Fibroblast of lung (primary cell): Measurements from ENCODE around the gene BIN1. TPM values are rescaled to one million over a fixed set of nuclear protein-coding genes. Genes with fewer than 3 reads are reported as not detected.

Source experiments
- DNase-seq, 2 donors: peaks; one replicate each; pipeline versions ENCODE4 v3.0.0 to v3.0.0-alpha.2; 2010; ENCODE audit warnings: low read depth in 2 of 2
- H2AFZ ChIP-seq: 2 replicates; pipeline ENCODE4 v1.5.1; 2012; ENCODE audit warnings: low read length, control low read depth, inconsistent platforms
- H3K27ac ChIP-seq: 2 replicates; pipeline ENCODE4 v1.5.1; 2011; ENCODE audit warnings: low read length, control low read depth; ENCODE audit not compliant: insufficient read depth
- H3K27me3 ChIP-seq: 2 replicates; pipeline ENCODE4 v1.5.1; 2011; ENCODE audit warnings: mild to moderate bottlenecking, low read length; ENCODE audit not compliant: control insufficient read depth, insufficient read depth
- H3K36me3 ChIP-seq: 2 replicates; pipeline ENCODE4 v1.5.1; 2011; ENCODE audit warnings: low read length; ENCODE audit not compliant: control insufficient read depth, insufficient read depth
- H3K4me1 ChIP-seq: 2 replicates; pipeline ENCODE4 v1.5.1; 2011; ENCODE audit warnings: low read length; ENCODE audit not compliant: control insufficient read depth, insufficient read depth; ENCODE audit errors: extremely low read depth
- H3K4me2 ChIP-seq: 2 replicates; pipeline ENCODE4 v1.5.1; 2011; ENCODE audit warnings: low read length, control low read depth; ENCODE audit not compliant: insufficient read depth; ENCODE audit errors: extremely low read depth
- H3K4me3 ChIP-seq, 4 experiments: fragments of 200-600 bp in 1 of 4; sonication (generic) in 1 of 4; replicated peaks in 1 of 4; 2 replicates each; pipeline ENCODE4 v1.5.1; 2011 to 2016; ENCODE audit warnings: low read length in 4 of 4, low read depth in 3 of 4, mild to moderate bottlenecking in 3 of 4, control low read depth in 2 of 4, inconsistent platforms in 1 of 4, mixed read lengths in 1 of 4; ENCODE audit not compliant: insufficient read depth in 1 of 4; ENCODE audit errors: control extremely low read depth in 1 of 4
- H3K79me2 ChIP-seq: 2 replicates; pipeline ENCODE4 v1.5.1; 2012; ENCODE audit warnings: mild to moderate bottlenecking, low read length, inconsistent platforms; ENCODE audit not compliant: control insufficient read depth, insufficient read depth
- H3K9ac ChIP-seq: 2 replicates; pipeline ENCODE4 v1.5.1; 2011; ENCODE audit warnings: mild to moderate bottlenecking, low read length, control low read depth; ENCODE audit not compliant: insufficient read depth
- H3K9me3 ChIP-seq: 2 replicates; pipeline ENCODE4 v1.5.1; 2012; ENCODE audit warnings: low read depth, low read length; ENCODE audit not compliant: control insufficient read depth, insufficient read depth
- H4K20me1 ChIP-seq: 2 replicates; pipeline ENCODE4 v1.5.1; 2011; ENCODE audit warnings: low read length; ENCODE audit not compliant: control insufficient read depth, insufficient read depth; ENCODE audit errors: extremely low read depth
- CTCF ChIP-seq, 2 donors: IDR thresholded peaks in 1 of 2; conservative IDR thresholded peaks in 1 of 2; 1 replicate in 1 of 2; 2 replicates in 1 of 2; pipeline ENCODE4 v1.5.1; 2011 to 2012; ENCODE audit warnings: low read length in 2 of 2, control low read depth in 1 of 2, inconsistent platforms in 1 of 2, low read depth in 1 of 2, mild to moderate bottlenecking in 1 of 2
- EZH2 ChIP-seq: IDR thresholded peaks from 2 replicates; pipeline ENCODE4 v1.5.1; 2012; ENCODE audit warnings: low read length, control low read depth, mild to moderate bottlenecking; ENCODE audit errors: missing control alignments
- polyA plus RNA-seq, 2 donors: library from polyadenylated mRNA; depleted of rRNA in 1 of 2; stranded (reverse) in 1 of 2; unstranded in 1 of 2; fragments of >200 nt; gene quantifications; 2 replicates each; pipeline ENCODE4 v1.2.1, GENCODE V29; 2011 to 2012; ENCODE audit warnings: missing spikeins in 1 of 2
- total RNA-seq: library from RNA; depleted of rRNA; stranded (reverse); fragments of >200 nt; gene quantifications from 2 replicates; pipeline ENCODE4 v1.2.1, GENCODE V29; 2014

The BIN1 gene
- total and polyA plus RNA-seq, 2 donors (not counting 1 experiment from before 2014, with no cell fraction given) = 17.3 to 68.7 TPM

- Histone ChIP-seq H3K27me3 (no peaks in the 10 kb centered on the region), H3K4me3 (no peak overlapping the region), H2AFZ (no peak overlapping the region), H3K36me3 (no peaks in the 10 kb centered on the region), H3K4me1 (peaks cover 16% of the 10 kb centered on the region), H3K4me2 (no peak overlapping the region), H3K27ac (peak overlapping the region; percentile 7), H3K9me3 (no peaks in the 10 kb centered on the region), H3K9ac (no peak overlapping the region), H3K79me2 (no peaks in the 10 kb centered on the region), H4K20me1 (no peaks in the 10 kb centered on the region)
- DNase-seq = no peak
- TF ChIP-seq CTCF (conservative IDR thresholded peaks at IDR 0.05 in 1 of 2, IDR thresholded peaks at IDR 0.05 in 1 of 2; ENCODE audit: low read depth in 1 of 2, low read length in 2 of 2) (no peak), EZH2 (no peak)
Measured at GRCh38 chr2:127154396-127154795, 47.4 kb upstream of the BIN1 start.

GRCh38 chr2:127153691-127154158, 46.8 kb upstream of the BIN1 start:
- no peak overlapping the region for H3K9ac ChIP-seq
- H3K79me2 ChIP-seq = no peaks in the 10 kb centered on the region
- peak; percentile 88 to 96 for DNase-seq
- TF ChIP-seq CTCF (conservative IDR thresholded peaks at IDR 0.05 in 1 of 2, IDR thresholded peaks at IDR 0.05 in 1 of 2; ENCODE audit: low read depth in 1 of 2, low read length in 2 of 2) (peak in 1 of 2 donors; percentile 3), EZH2 (no peak)
- H4K20me1 ChIP-seq = no peaks in the 10 kb centered on the region
- peak overlapping the region; percentile 17 for H3K4me2 ChIP-seq
- H3K36me3 ChIP-seq = no peaks in the 10 kb centered on the region
- peaks cover 16% of the 10 kb centered on the region for H3K4me1 ChIP-seq
- no peaks in the 10 kb centered on the region for H3K9me3 ChIP-seq
- no peak overlapping the region for H3K27ac ChIP-seq
- no peaks in the 10 kb centered on the region for H3K27me3 ChIP-seq
- H2AFZ ChIP-seq = no peak overlapping the region
- H3K4me3 ChIP-seq = no peak overlapping the region

GRCh38 chr2:127150996-127151395, 44.0 kb upstream of the BIN1 start:
- no peak overlapping the region for H3K9ac ChIP-seq
- H3K4me1 ChIP-seq = peaks cover 13% of the 10 kb centered on the region
- DNase-seq = no peak
- H2AFZ ChIP-seq = no peak overlapping the region
- no peak overlapping the region for H3K27ac ChIP-seq
- no peaks in the 10 kb centered on the region for H3K36me3 ChIP-seq
- no peaks in the 10 kb centered on the region for H3K9me3 ChIP-seq
- H3K4me3 ChIP-seq = no peak overlapping the region
- H4K20me1 ChIP-seq = no peaks in the 10 kb centered on the region
- H3K4me2 ChIP-seq = no peak overlapping the region
- no peaks in the 10 kb centered on the region for H3K79me2 ChIP-seq
- H3K27me3 ChIP-seq = no peaks in the 10 kb centered on the region
- TF ChIP-seq CTCF (conservative IDR thresholded peaks at IDR 0.05 in 1 of 2, IDR thresholded peaks at IDR 0.05 in 1 of 2; ENCODE audit: low read depth in 1 of 2, low read length in 2 of 2) (no peak), EZH2 (no peak)
